HepG2 (cell line): Measurements from ENCODE around the gene DBNDD1. TPM values are rescaled to one million over a fixed set of nuclear protein-coding genes. Genes with fewer than 3 reads are reported as not detected.

Source experiments
- ATAC-seq: fragments of 200-7000 bp; cut with Tn5 transposase; 3 replicates; pipeline ENCODE4 v1.9.1; 2020; ENCODE audit warnings: mild to moderate bottlenecking, moderate library complexity
- BruUV-seq: library from RNA; stranded (reverse); fragments of 400-500 nt; replicated peaks from 2 replicates; lab custom pipeline; 2021; lab: Mats Ljungman, UMichigan
- CTCF ChIA-PET: fragments of 300-600 bp; formaldehyde crosslinking; extraction: SDS; loops from one replicate; lab custom pipeline; 2021; ENCODE audit warnings: low total read pairs, inconsistent platforms, low intra/inter-chr PET ratio; lab: Yijun Ruan, JAX
- POLR2A ChIA-PET: fragments of 350-600 bp; sonication (Branson Sonifier 250); formaldehyde crosslinking; loops from one replicate; lab custom pipeline; 2020; ENCODE audit warnings: antibody characterized with exemption, inconsistent platforms; lab: Yijun Ruan, JAX
- DNase-seq: peaks from one replicate; pipeline ENCODE4 v3.0.0-alpha.2; 2015; ENCODE audit warnings: low spot score
- FAIRE-seq: peaks from 3 replicates; lab custom pipeline; 2011; peaks lifted over from hg19 to GRCh38; lab: Jason Lieb, UNC
- H2AFZ ChIP-seq: one replicate; pipeline ENCODE4 v1.6.1; 2011; ENCODE audit warnings: low read length, inconsistent platforms
- H3K27ac ChIP-seq: fragments of 300-600 bp; 3 replicates; pipeline ENCODE4 v1.8.0; 2011; ENCODE audit warnings: mixed run types, mild to moderate bottlenecking, mixed read lengths, low read length, inconsistent platforms; ENCODE audit not compliant: insufficient read depth; ENCODE audit errors: extremely low read length
- H3K27me3 ChIP-seq, 2 experiments: fragments of 200-600 bp in 1 of 2; 2 replicates in 1 of 2; 3 replicates in 1 of 2; pipeline versions ENCODE4 v1.6.0 to v1.8.0; 2011; ENCODE audit warnings: low read length in 2 of 2, mild to moderate bottlenecking in 2 of 2, moderate library complexity in 2 of 2, inconsistent platforms in 1 of 2; ENCODE audit not compliant: insufficient read depth in 2 of 2, control insufficient read depth in 1 of 2
- H3K36me3 ChIP-seq, 2 experiments: fragments of 200-600 bp in 1 of 2; replicated peaks in 1 of 2; 2 replicates in 1 of 2; 3 replicates in 1 of 2; pipeline versions ENCODE4 v1.5.1 to v1.8.0; 2011; ENCODE audit warnings: low read length in 2 of 2, inconsistent platforms in 1 of 2; ENCODE audit not compliant: insufficient read depth in 2 of 2, control insufficient read depth in 1 of 2
- H3K4me1 ChIP-seq: 2 replicates; pipeline ENCODE4 v1.5.1; 2012; ENCODE audit warnings: low read length, inconsistent platforms; ENCODE audit not compliant: insufficient read depth
- H3K4me2 ChIP-seq: 2 replicates; pipeline ENCODE4 v1.6.0; 2011; ENCODE audit warnings: low read depth, low read length, inconsistent platforms
- H3K4me3 ChIP-seq, 3 experiments: fragments of 200-600 bp in 1 of 3; sonication (generic), shearing (Covaris generic) in 1 of 3; replicated peaks in 1 of 3; 2 replicates each; pipeline ENCODE4 v1.5.1; 2011 to 2016; ENCODE audit warnings: low read length in 3 of 3, inconsistent platforms in 2 of 3, low read depth in 2 of 3, mild to moderate bottlenecking in 2 of 3, control low read depth in 1 of 3, mixed read lengths in 1 of 3; ENCODE audit not compliant: insufficient read depth in 1 of 3
- H3K79me2 ChIP-seq: one replicate; pipeline ENCODE4 v1.6.1; 2011; ENCODE audit warnings: low read length, inconsistent platforms; ENCODE audit not compliant: insufficient read depth
- H3K9ac ChIP-seq: 2 replicates; pipeline ENCODE4 v1.6.0; 2011; ENCODE audit warnings: mild to moderate bottlenecking, low read depth, low read length, inconsistent platforms; ENCODE audit not compliant: insufficient read depth
- H3K9me3 ChIP-seq: 2 replicates; pipeline ENCODE4 v1.5.1; 2012; ENCODE audit warnings: mild to moderate bottlenecking, low read length
- H4K20me1 ChIP-seq: 2 replicates; pipeline ENCODE4 v1.6.0; 2011; ENCODE audit warnings: inconsistent platforms, mild to moderate bottlenecking, low read length, moderate library complexity; ENCODE audit not compliant: insufficient read depth
- ATF3 ChIP-seq: sonication (generic); formaldehyde crosslinking; IDR thresholded peaks from 2 replicates; pipeline ENCODE4 v1.4.0; 2020; ENCODE audit warnings: missing genetic modification reagents
- CEBPZ ChIP-seq: IDR thresholded peaks from 2 replicates; pipeline ENCODE4 v1.6.1; 2012; ENCODE audit warnings: low read length, improper control_type of control experiment
- FIP1L1 ChIP-seq: fragments of 200-400 bp; formaldehyde crosslinking; IDR thresholded peaks from 2 replicates; pipeline ENCODE4 v1.6.1; 2018; ENCODE audit warnings: low read depth, mild to moderate bottlenecking, low read length, moderate library complexity, borderline replicate concordance; ENCODE audit not compliant: insufficient read depth
- FOXK2 ChIP-seq: fragments of 450-650 bp; IDR thresholded peaks from 2 replicates; pipeline ENCODE4 v1.6.1; 2016
- KDM1A ChIP-seq: IDR thresholded peaks from 2 replicates; pipeline ENCODE4 v1.6.1; 2016; ENCODE audit warnings: missing compliant biosample characterization
- KDM6A ChIP-seq: IDR thresholded peaks from 2 replicates; pipeline ENCODE4 v1.6.1; 2016; ENCODE audit warnings: low read depth
- MAFF ChIP-seq: IDR thresholded peaks from 2 replicates; pipeline ENCODE4 v1.6.1; 2011; ENCODE audit warnings: low read depth, low read length, improper control_type of control experiment
- NR0B2 ChIP-seq: sonication (generic); formaldehyde crosslinking; IDR thresholded peaks from 2 replicates; pipeline ENCODE4 v1.4.0; 2020; ENCODE audit warnings: mild to moderate bottlenecking, missing genetic modification reagents
- SMC3 ChIP-seq: IDR thresholded peaks from 2 replicates; pipeline ENCODE4 v1.6.1; 2011; ENCODE audit warnings: low read length, improper control_type of control experiment
- THRA ChIP-seq: sonication (generic); formaldehyde crosslinking; IDR thresholded peaks from 2 replicates; pipeline ENCODE4 v1.4.0; 2020; ENCODE audit warnings: missing genetic modification reagents, borderline replicate concordance
- TP53 ChIP-seq: sonication (generic); formaldehyde crosslinking; conservative IDR thresholded peaks from 2 replicates; pipeline ENCODE4 v1.4.0; 2020; ENCODE audit warnings: missing genetic modification reagents
- YY1 ChIP-seq: IDR thresholded peaks from 2 replicates; pipeline ENCODE4 v1.6.1; 2011; ENCODE audit warnings: low read length, low read depth, moderate library complexity, mild to moderate bottlenecking; ENCODE audit not compliant: insufficient read depth, insufficient replicate concordance
- ZNF251 ChIP-seq: sonication (generic); formaldehyde crosslinking; IDR thresholded peaks from 2 replicates; pipeline ENCODE4 v1.9.0; 2021; ENCODE audit warnings: mild to moderate bottlenecking, missing genetic modification reagents
- ZNF841 ChIP-seq: sonication (generic); formaldehyde crosslinking; IDR thresholded peaks from 2 replicates; pipeline ENCODE4 v1.8.1; 2023; ENCODE audit warnings: missing genetic modification reagents, borderline replicate concordance
- WGBS: methylation state at CpG from one replicate; pipeline ENCODE4 v1.1.6; 2017; ENCODE audit warnings: low lambda C conversion rate; 5-methylcytosine and 5-hydroxymethylcytosine counted together
- in situ Hi-C: cut with HindIII; loops from 2 replicates; pipeline ENCODE4 v1.10.0; 2017; ENCODE audit warnings: low pct_unique_long_range_greater_than_20kb; ENCODE audit not compliant: extremely low pct_ligation_motif_present
- intact Hi-C: fragments of 100-400 bp; cut with micrococcal nuclease; formaldehyde crosslinking; loops from one replicate; pipeline ENCODE4 v1.10.0; 2022; ENCODE audit not compliant: unreplicated experiment
- polyA plus RNA-seq, 8 experiments: library from polyadenylated mRNA; depleted of rRNA in 3 of 8; stranded (reverse) in 7 of 8; unstranded in 1 of 8; fragments of >200 nt; fragmentation: Illumina TruSeq in 4 of 8; extraction: Trizol in 4 of 8; gene quantifications; 2 replicates each; pipeline versions ENCODE4 v1.2.1 to v1.2.3, GENCODE V29; 2011 to 2016; ENCODE audit warnings: low read depth in 4 of 8, missing spikeins in 1 of 8, mixed read lengths in 1 of 8; ENCODE audit not compliant: insufficient read depth in 1 of 8
- total RNA-seq, 5 experiments: library from RNA; depleted of rRNA; stranded (reverse); fragments of >200 nt; fragmentation: Illumina TruSeq; extraction: Trizol; gene quantifications; 2 replicates each; pipeline ENCODE4 v1.2.3, GENCODE V29; 2016; ENCODE audit warnings: low read depth in 1 of 5

Gene DBNDD1
- total and polyA plus RNA-seq, 2 of the 13 experiments (the other 11 are each of a cell fraction or from before 2014, with no cell fraction given), result 17.0 to 40.4 TPM

- FAIRE-seq (no peak), DNase-seq (no peak)
- H3K4me2 ChIP-seq, result no peak overlapping the region
- no TSS peak for BruUV-seq
- in situ Hi-C loops, result no loop called here
- H3K4me1 ChIP-seq, result no peaks in the 10 kb centered on the region
- POLR2A ChIA-PET, result interaction anchor here (1.3 kb wide), 1 partner anchor 9 kb away, joined by 5 read pairs; no protein-coding TSS in a partner anchor
- H3K9ac ChIP-seq, result no peak overlapping the region
- TF ChIP-seq SMC3, result no peak
- no peak for TF ChIP-seq THRA
- no peak for TF ChIP-seq ZNF841 (CRISPR knock-in tag)
- no peak for TF ChIP-seq KDM1A
- TF ChIP-seq ATF3 (CRISPR knock-in tag), result no peak
- no peak for TF ChIP-seq TP53 (CRISPR knock-in tag)
- TF ChIP-seq ZNF251, result no peak
- TF ChIP-seq, all 625 proteins: peak for 0
- no peak for ATAC-seq
- intact Hi-C loops, result no loop called here
- Histone ChIP-seq H2AFZ (no peak overlapping the region), H3K9me3 (no peaks in the 10 kb centered on the region), H3K4me3 (no peak overlapping the region), H4K20me1 (no peaks in the 10 kb centered on the region), H3K36me3 (peaks cover 68 to 87% of the 10 kb centered on the region in 2 experiments), H3K27ac (no peak overlapping the region), H3K27me3 (no peaks in the 10 kb centered on the region), H3K79me2 (peaks cover 12% of the 10 kb centered on the region)
- WGBS, result 96% methylated on average over 9 of the region's 9 CpGs
- CTCF ChIA-PET, result no interaction called here
These were observed 36.9 kb downstream of the DBNDD1 start for GRCh38 chr16:89982318-89982717.

- in situ Hi-C loops, result no loop called here
- Histone ChIP-seq H3K4me1 (no peaks in the 10 kb centered on the region), H2AFZ (no peak overlapping the region), H3K4me3 (no peak overlapping the region), H3K36me3 (peaks cover 64 to 79% of the 10 kb centered on the region in 2 experiments), H3K4me2 (no peak overlapping the region), H3K27ac (no peak overlapping the region), H3K9ac (no peak overlapping the region), H3K27me3 (no peaks in the 10 kb centered on the region), H3K79me2 (peaks cover 17% of the 10 kb centered on the region), H4K20me1 (no peaks in the 10 kb centered on the region), H3K9me3 (no peaks in the 10 kb centered on the region)
- 98% methylated on average over 8 of the region's 8 CpGs for WGBS
- no peak for FAIRE-seq
- intact Hi-C loops, result no loop called here
- no TSS peak for BruUV-seq
- no peak for ATAC-seq
- ChIA-PET CTCF (no interaction called here), POLR2A (interaction anchor here (1.0 to 1.3 kb wide), 2 partner anchors 8 to 10 kb away, joined by 3 to 5 read pairs; no protein-coding TSS in a partner anchor)
- DNase-seq, result no peak
- TF ChIP-seq FIP1L1 (no peak), CEBPZ (no peak), NR0B2 (CRISPR knock-in tag) (no peak), FOXK2 (no peak), MAFF (no peak), YY1 (no peak), KDM6A (CRISPR knock-in tag) (no peak)
These were observed 37.8 kb downstream of the DBNDD1 start for GRCh38 chr16:89981414-89981813.
